Measurements from ENCODE around the gene MYDGF.

GRCh38 chr19:4649392-4650047 lies 20.6 kb downstream of the MYDGF start:
- TF ChIP-seq, protein P1, sequence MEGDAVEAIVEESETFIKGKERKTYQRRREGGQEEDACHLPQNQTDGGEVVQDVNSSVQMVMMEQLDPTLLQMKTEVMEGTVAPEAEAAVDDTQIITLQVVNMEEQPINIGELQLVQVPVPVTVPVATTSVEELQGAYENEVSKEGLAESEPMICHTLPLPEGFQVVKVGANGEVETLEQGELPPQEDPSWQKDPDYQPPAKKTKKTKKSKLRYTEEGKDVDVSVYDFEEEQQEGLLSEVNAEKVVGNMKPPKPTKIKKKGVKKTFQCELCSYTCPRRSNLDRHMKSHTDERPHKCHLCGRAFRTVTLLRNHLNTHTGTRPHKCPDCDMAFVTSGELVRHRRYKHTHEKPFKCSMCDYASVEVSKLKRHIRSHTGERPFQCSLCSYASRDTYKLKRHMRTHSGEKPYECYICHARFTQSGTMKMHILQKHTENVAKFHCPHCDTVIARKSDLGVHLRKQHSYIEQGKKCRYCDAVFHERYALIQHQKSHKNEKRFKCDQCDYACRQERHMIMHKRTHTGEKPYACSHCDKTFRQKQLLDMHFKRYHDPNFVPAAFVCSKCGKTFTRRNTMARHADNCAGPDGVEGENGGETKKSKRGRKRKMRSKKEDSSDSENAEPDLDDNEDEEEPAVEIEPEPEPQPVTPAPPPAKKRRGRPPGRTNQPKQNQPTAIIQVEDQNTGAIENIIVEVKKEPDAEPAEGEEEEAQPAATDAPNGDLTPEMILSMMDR (CRISPR knock-in tag; IDR thresholded peaks at IDR 0.05) = no peak
- no peak for TF ChIP-seq ZNF776 (CRISPR knock-in tag; IDR thresholded peaks at IDR 0.05)
- no peak for TF ChIP-seq EP300 (IDR thresholded peaks at IDR 0.05; ENCODE audit: low read depth in 2 of 2, low read length in 2 of 2)
- no peak for TF ChIP-seq EP300 (CRISPR knock-in tag; IDR thresholded peaks at IDR 0.05; ENCODE audit: borderline replicate concordance)
- no peak for TF ChIP-seq HNRNPUL1 (IDR thresholded peaks at IDR 0.05; ENCODE audit: low read depth, low read length)
- no peak for TF ChIP-seq NR2C2 (CRISPR knock-in tag; IDR thresholded peaks at IDR 0.05; ENCODE audit: borderline replicate concordance)
- TF ChIP-seq ZNF704 (CRISPR knock-in tag; IDR thresholded peaks at IDR 0.05; ENCODE audit: borderline replicate concordance) = no peak
- no peak for TF ChIP-seq ZBTB33 (CRISPR knock-in tag; IDR thresholded peaks at IDR 0.05)
- no peak for TF ChIP-seq SP2 (CRISPR knock-in tag; IDR thresholded peaks at IDR 0.05)
- no peak for TF ChIP-seq EZH2 (conservative IDR thresholded peaks at IDR 0.05; ENCODE audit: low read depth, low read length)
- no peak for TF ChIP-seq ZNF3 (CRISPR knock-in tag; IDR thresholded peaks at IDR 0.05)
- TF ChIP-seq POLR2A (IDR thresholded peaks at IDR 0.05; ENCODE audit: insufficient read depth in 1 of 2, low read depth in 2 of 2, low read length in 2 of 2) = no peak

All from HepG2 (cell line).